Fibroblast of villous mesenchyme (primary cell): ENCODE data around the gene URB2. TPM values are rescaled to one million over a fixed set of nuclear protein-coding genes. Genes with fewer than 3 reads are reported as not detected.
A peak's percentile ranks its signal among the peaks of the same experiment; 100 is the strongest.

Experiments used
- DNase-seq: peaks from one replicate; pipeline ENCODE4 v3.0.0-alpha.2; 2010; ENCODE audit warnings: low read depth
- H3K4me3 ChIP-seq: 2 replicates; pipeline ENCODE4 v1.5.1; 2011; ENCODE audit warnings: low read depth, mild to moderate bottlenecking, low read length
- CTCF ChIP-seq: IDR thresholded peaks from 2 replicates; pipeline ENCODE4 v1.5.1; 2012; ENCODE audit warnings: low read depth, mild to moderate bottlenecking, low read length; ENCODE audit not compliant: insufficient read depth
- total RNA-seq: library from RNA; depleted of rRNA; stranded (reverse); fragments of >200 nt; gene quantifications from 2 replicates; pipeline ENCODE4 v1.2.3, GENCODE V29; 2012

The URB2 gene
- total RNA-seq, 1 donor = 14.7 TPM

- peak; percentile 20 for DNase-seq
- TF ChIP-seq CTCF = no peak
- no peak overlapping the region for H3K4me3 ChIP-seq
Measured at GRCh38 chr1:229599218-229599954, 26.7 kb upstream of the URB2 start.

GRCh38 chr1:229600229-229600628, 25.8 kb upstream of the URB2 start:
- no peak for DNase-seq
- no peak overlapping the region for H3K4me3 ChIP-seq
- TF ChIP-seq CTCF = no peak

- TF ChIP-seq CTCF = no peak
- no peak overlapping the region for H3K4me3 ChIP-seq
- no peak for DNase-seq
Measured at GRCh38 chr1:229603371-229604005, 22.6 kb upstream of the URB2 start.

- TF ChIP-seq CTCF = no peak
- DNase-seq = no peak
- no peak overlapping the region for H3K4me3 ChIP-seq
Measured at GRCh38 chr1:229607370-229607769, 18.7 kb upstream of the URB2 start.

GRCh38 chr1:229608590-229608989, 17.5 kb upstream of the URB2 start:
- H3K4me3 ChIP-seq = no peak overlapping the region
- no peak for TF ChIP-seq CTCF

GRCh38 chr1:229613938-229614337, 12.1 kb upstream of the URB2 start:
- no peak for TF ChIP-seq CTCF
- no peak for DNase-seq
- H3K4me3 ChIP-seq = no peak overlapping the region

More at GRCh38 chr1:229608590-229608989, 17.5 kb upstream of the URB2 start:
- no peak for DNase-seq
